ENCODE results near the gene ATG9A.

Gene ATG9A

GRCh38 chr2:219229305-219230058 lies at the start of gene ATG9A, which contains the start of gene ANKZF1:
Gene ATG9A (minus strand): TSS chr2:219229636. CDS start chr2:219228024, 1,612 bp downstream.
Gene ANKZF1 (plus strand): TSS chr2:219229806. CDS start chr2:219230258, 452 bp downstream.
- Histone ChIP-seq H3K4me1 (ENCODE audit: low read length) (peaks cover 14% of the 10 kb centered on the region), H3K79me2 (ENCODE audit: low read length) (peaks cover 31% of the 10 kb centered on the region), H3K36me3 (replicated peaks; ENCODE audit: low read depth, low read length) (peaks cover 16% of the 10 kb centered on the region)

GRCh38 chr2:219278655-219279150 lies 49.3 kb upstream of the ATG9A start:
- no peak for TF ChIP-seq EZH2phosphoT487 (IDR thresholded peaks at IDR 0.05; ENCODE audit: low read depth)
- TF ChIP-seq CTCF (IDR thresholded peaks at IDR 0.05; ENCODE audit: low read depth, low read length): no peak

More at GRCh38 chr2:219229305-219230058, at the start of gene ATG9A, which contains the start of gene ANKZF1:
- Histone ChIP-seq H3K4me2 (ENCODE audit: low read length) (peak within 1 kb of the TSS; percentile 94), H2AFZ (ENCODE audit: low read depth, low read length) (peak within 1 kb of the TSS; percentile 93; the same call in 1 of the 2 replicates), H3K4me3 (ENCODE audit: low read length) (peak within 1 kb of the TSS; percentile 100), H3K27me3 (ENCODE audit: low read depth, low read length) (no peaks in the 10 kb centered on the region), H3K9ac (ENCODE audit: low read length) (peak within 1 kb of the TSS; percentile 87), H3K27ac (ENCODE audit: low read length) (peak within 1 kb of the TSS; percentile 59), H4K20me1 (ENCODE audit: insufficient read depth, low read length) (no peaks in the 10 kb centered on the region), H3K9me3 (ENCODE audit: insufficient read depth, low read length) (no peaks in the 10 kb centered on the region)
- no peak for TF ChIP-seq EZH2phosphoT487 (IDR thresholded peaks at IDR 0.05; ENCODE audit: low read depth)
- no peak for TF ChIP-seq CTCF (IDR thresholded peaks at IDR 0.05; ENCODE audit: low read depth, low read length)

GRCh38 chr2:219277703-219278654 lies 48.5 kb upstream of the ATG9A start:
- no peaks in the 10 kb centered on the region for H3K9me3 ChIP-seq (ENCODE audit: insufficient read depth, low read length)
- H3K36me3 ChIP-seq (replicated peaks; ENCODE audit: low read depth, low read length): peaks cover 3% of the 10 kb centered on the region
- no peaks in the 10 kb centered on the region for H4K20me1 ChIP-seq (ENCODE audit: insufficient read depth, low read length)
- peak overlapping the region; percentile 90 for H3K27ac ChIP-seq (ENCODE audit: low read length)
- H3K9ac ChIP-seq (ENCODE audit: low read length): peak overlapping the region; percentile 85
- peak overlapping the region; percentile 90 for H3K4me3 ChIP-seq (ENCODE audit: low read length)
- no peaks in the 10 kb centered on the region for H3K27me3 ChIP-seq (ENCODE audit: low read depth, low read length)
- H3K79me2 ChIP-seq (ENCODE audit: low read length): no peaks in the 10 kb centered on the region
- peak overlapping the region; percentile 82 for H2AFZ ChIP-seq (ENCODE audit: low read depth, low read length)
- H3K4me1 ChIP-seq (ENCODE audit: low read length): peaks cover 11% of the 10 kb centered on the region
- TF ChIP-seq CTCF (IDR thresholded peaks at IDR 0.05; ENCODE audit: low read depth, low read length): peak; percentile 81
- no peak for TF ChIP-seq EZH2phosphoT487 (IDR thresholded peaks at IDR 0.05; ENCODE audit: low read depth)
- H3K4me2 ChIP-seq (ENCODE audit: low read length): peak overlapping the region; percentile 96

More at GRCh38 chr2:219278655-219279150, 49.3 kb upstream of the ATG9A start:
- Histone ChIP-seq H2AFZ (ENCODE audit: low read depth, low read length) (no peak overlapping the region), H3K79me2 (ENCODE audit: low read length) (no peaks in the 10 kb centered on the region), H3K9me3 (ENCODE audit: insufficient read depth, low read length) (no peaks in the 10 kb centered on the region), H3K4me3 (ENCODE audit: low read length) (peak overlapping the region; percentile 90), H3K9ac (ENCODE audit: low read length) (peak overlapping the region; percentile 85), H4K20me1 (ENCODE audit: insufficient read depth, low read length) (no peaks in the 10 kb centered on the region), H3K36me3 (replicated peaks; ENCODE audit: low read depth, low read length) (peaks cover 3% of the 10 kb centered on the region), H3K27ac (ENCODE audit: low read length) (peak overlapping the region; percentile 90), H3K4me2 (ENCODE audit: low read length) (peak overlapping the region; percentile 96), H3K4me1 (ENCODE audit: low read length) (peaks cover 11% of the 10 kb centered on the region), H3K27me3 (ENCODE audit: low read depth, low read length) (no peaks in the 10 kb centered on the region)
